ENCODE measurements around the gene FOXM1.
"Not testable (repeated sequence)": the region's sequence is repeated elsewhere in the genome, so short reads cannot be mapped to it uniquely, and the experiment has no call there.

Gene FOXM1

GRCh38 chr12:2879853-2880252 is 2.9 kb upstream of the FOXM1 start:
- DNase-seq: no peak

- DNase-seq: no peak
These were observed 1.2 kb upstream of the FOXM1 start for GRCh38 chr12:2877953-2878732.

GRCh38 chr12:2876431-2877046 is 435 bp downstream of the FOXM1 start:
- no peak for DNase-seq

- DNase-seq: not testable (repeated sequence)
These were observed 7.9 kb downstream of the FOXM1 start for GRCh38 chr12:2868986-2869632.

- no peak for DNase-seq
These were observed 12.8 kb downstream of the FOXM1 start for GRCh38 chr12:2864198-2864597.

- DNase-seq: not testable (repeated sequence)
These were observed 13.6 kb downstream of the FOXM1 start for GRCh38 chr12:2863402-2863801.

GRCh38 chr12:2862876-2863275 is 14.1 kb downstream of the FOXM1 start:
- DNase-seq: no peak

GRCh38 chr12:2860170-2860569 is 16.8 kb downstream of the FOXM1 start:
- no peak for DNase-seq

- DNase-seq: no peak
These were observed 18.0 kb downstream of the FOXM1 start for GRCh38 chr12:2858944-2859421.

GRCh38 chr12:2858334-2858733 is 18.6 kb downstream of the FOXM1 start:
- no peak for DNase-seq

- no peak for DNase-seq
These were observed 19.4 kb downstream of the FOXM1 start for GRCh38 chr12:2857576-2857975.

GRCh38 chr12:2857021-2857431 is 19.9 kb downstream of the FOXM1 start, which contains the start of gene TEX52:
Gene TEX52, minus strand, starts transcription at chr12:2857039. Its CDS starts 13 bp downstream, at chr12:2857026.
- no peak for DNase-seq

GRCh38 chr12:2856051-2856450 is 20.9 kb downstream of the FOXM1 start:
- no peak for DNase-seq

GRCh38 chr12:2855546-2855945 is 21.4 kb downstream of the FOXM1 start:
- DNase-seq: no peak

GRCh38 chr12:2854669-2855453 is 22.1 kb downstream of the FOXM1 start:
- DNase-seq: no peak

- peak; percentile 56 for DNase-seq
These were observed 23.3 kb downstream of the FOXM1 start for GRCh38 chr12:2853626-2854025.

- no peak for DNase-seq
These were observed 25.0 kb downstream of the FOXM1 start for GRCh38 chr12:2851931-2852330.

- no peak for DNase-seq
These were observed 31.7 kb downstream of the FOXM1 start for GRCh38 chr12:2845280-2845679.

- no peak for DNase-seq
These were observed 32.2 kb downstream of the FOXM1 start for GRCh38 chr12:2844786-2845185.

GRCh38 chr12:2842948-2843347 is 34.0 kb downstream of the FOXM1 start:
- DNase-seq: no peak

GRCh38 chr12:2841056-2841650 is 35.8 kb downstream of the FOXM1 start:
- DNase-seq: no peak

- no peak for DNase-seq
These were observed 40.4 kb downstream of the FOXM1 start for GRCh38 chr12:2836574-2836973.

Measured in NCI-H226 (cell line).